ENCODE data around the gene KCNH1. TPM values are rescaled to one million over a fixed set of nuclear protein-coding genes. Genes with fewer than 3 reads are reported as not detected.

The KCNH1 gene
- total RNA-seq, 1 experiment from 2014 or later: not detected

DNA sequence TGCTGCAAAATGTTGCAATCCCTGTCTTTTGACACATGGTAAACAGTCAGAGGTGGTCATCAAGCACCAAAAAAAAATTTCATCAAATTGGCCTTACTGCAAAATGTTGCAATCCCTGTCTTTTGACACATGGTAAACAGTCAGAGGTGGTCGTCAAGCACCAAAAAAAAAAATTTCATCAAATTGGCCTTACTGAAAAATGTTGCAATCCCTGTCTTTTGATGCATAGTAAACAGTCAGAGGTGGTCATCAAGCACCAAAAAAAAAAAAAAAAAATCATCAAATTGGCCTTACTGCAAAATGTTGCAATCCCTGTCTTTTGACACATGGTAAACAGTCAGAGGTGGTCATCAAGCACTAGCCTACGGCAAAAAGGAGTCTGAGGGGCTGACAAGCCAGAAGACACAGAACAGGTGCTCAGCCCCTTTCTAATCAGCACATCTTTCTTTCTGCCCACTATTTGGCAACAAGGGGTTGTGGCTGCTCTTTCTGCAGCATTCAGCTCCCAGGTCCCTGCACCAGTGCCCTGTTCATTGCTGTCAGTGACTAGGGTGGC is 223.8 kb downstream of the KCNH1 start:
- Histone ChIP-seq H3K4me3 (ENCODE audit: low read depth, low read length, poor library complexity, severe bottlenecking) (no peak overlapping the region), H3K4me1 (ENCODE audit: insufficient read depth, low read length, poor library complexity, severe bottlenecking) (no peaks in the 10 kb centered on the region), H3K36me3 (ENCODE audit: insufficient read depth, low read length, poor library complexity, severe bottlenecking) (no peaks in the 10 kb centered on the region), H3K9me3 (ENCODE audit: low read depth, low read length, poor library complexity, severe bottlenecking) (no peaks in the 10 kb centered on the region), H3K27ac (ENCODE audit: low read depth, low read length, poor library complexity, severe bottlenecking) (no peak overlapping the region), H3K27me3 (replicated peaks; ENCODE audit: insufficient read depth, low read depth, low read length, poor library complexity) (peaks cover 85% of the 10 kb centered on the region)
- no TSS peak for BruUV-seq (replicated peaks)
- ChIA-PET CTCF (no interaction called here), POLR2A (ENCODE audit: low non-redundant PET) (no interaction called here)
- intact Hi-C loops (cut with micrococcal nuclease; ENCODE audit: unreplicated experiment): no loop called here
- no peak for DNase-seq (ENCODE audit: low spot score)
- TF ChIP-seq EZH2 (IDR thresholded peaks at IDR 0.05; ENCODE audit: borderline replicate concordance, low read depth, low read length, poor library complexity, severe bottlenecking): no peak
- TF ChIP-seq, protein P1, sequence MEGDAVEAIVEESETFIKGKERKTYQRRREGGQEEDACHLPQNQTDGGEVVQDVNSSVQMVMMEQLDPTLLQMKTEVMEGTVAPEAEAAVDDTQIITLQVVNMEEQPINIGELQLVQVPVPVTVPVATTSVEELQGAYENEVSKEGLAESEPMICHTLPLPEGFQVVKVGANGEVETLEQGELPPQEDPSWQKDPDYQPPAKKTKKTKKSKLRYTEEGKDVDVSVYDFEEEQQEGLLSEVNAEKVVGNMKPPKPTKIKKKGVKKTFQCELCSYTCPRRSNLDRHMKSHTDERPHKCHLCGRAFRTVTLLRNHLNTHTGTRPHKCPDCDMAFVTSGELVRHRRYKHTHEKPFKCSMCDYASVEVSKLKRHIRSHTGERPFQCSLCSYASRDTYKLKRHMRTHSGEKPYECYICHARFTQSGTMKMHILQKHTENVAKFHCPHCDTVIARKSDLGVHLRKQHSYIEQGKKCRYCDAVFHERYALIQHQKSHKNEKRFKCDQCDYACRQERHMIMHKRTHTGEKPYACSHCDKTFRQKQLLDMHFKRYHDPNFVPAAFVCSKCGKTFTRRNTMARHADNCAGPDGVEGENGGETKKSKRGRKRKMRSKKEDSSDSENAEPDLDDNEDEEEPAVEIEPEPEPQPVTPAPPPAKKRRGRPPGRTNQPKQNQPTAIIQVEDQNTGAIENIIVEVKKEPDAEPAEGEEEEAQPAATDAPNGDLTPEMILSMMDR (conservative IDR thresholded peaks at IDR 0.05; ENCODE audit: low read depth, low read length): no peak

DNA sequence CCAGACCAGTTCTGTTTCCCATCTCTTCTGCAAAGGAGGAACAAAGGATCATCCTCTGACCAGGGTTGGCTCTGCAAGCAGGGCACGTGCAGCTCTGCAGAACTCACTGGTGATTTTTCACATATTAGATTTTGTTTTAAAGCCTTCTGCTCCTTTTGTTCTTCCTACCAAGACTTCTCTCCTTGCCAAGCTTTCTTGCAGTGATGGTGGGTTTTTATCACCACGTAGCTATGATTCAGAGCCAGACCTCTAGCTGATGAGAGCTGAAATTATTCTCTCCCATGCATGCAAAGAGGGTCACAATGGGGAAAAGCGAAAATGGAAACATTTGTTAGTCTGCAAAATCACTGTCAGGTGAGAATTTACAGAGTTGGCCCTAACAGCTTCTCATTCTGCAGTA is 225.2 kb downstream of the KCNH1 start:
- Histone ChIP-seq H3K36me3 (ENCODE audit: insufficient read depth, low read length, poor library complexity, severe bottlenecking) (no peaks in the 10 kb centered on the region), H3K27ac (ENCODE audit: low read depth, low read length, poor library complexity, severe bottlenecking) (no peak overlapping the region), H3K4me3 (ENCODE audit: low read depth, low read length, poor library complexity, severe bottlenecking) (no peak overlapping the region), H3K27me3 (replicated peaks; ENCODE audit: insufficient read depth, low read depth, low read length, poor library complexity) (peaks cover 83% of the 10 kb centered on the region), H3K9me3 (ENCODE audit: low read depth, low read length, poor library complexity, severe bottlenecking) (no peaks in the 10 kb centered on the region), H3K4me1 (ENCODE audit: insufficient read depth, low read length, poor library complexity, severe bottlenecking) (no peaks in the 10 kb centered on the region)
- no peak for DNase-seq (ENCODE audit: low spot score)
- no TSS peak for BruUV-seq (replicated peaks)
- intact Hi-C loops (cut with micrococcal nuclease; ENCODE audit: unreplicated experiment): no loop called here
- CTCF ChIA-PET: no interaction called here
- TF ChIP-seq EZH2 (IDR thresholded peaks at IDR 0.05; ENCODE audit: borderline replicate concordance, low read depth, low read length, poor library complexity, severe bottlenecking): no peak
- TF ChIP-seq, protein P1 (conservative IDR thresholded peaks at IDR 0.05; ENCODE audit: low read depth, low read length): no peak
- POLR2A ChIA-PET (ENCODE audit: low non-redundant PET): no interaction called here

DNA sequence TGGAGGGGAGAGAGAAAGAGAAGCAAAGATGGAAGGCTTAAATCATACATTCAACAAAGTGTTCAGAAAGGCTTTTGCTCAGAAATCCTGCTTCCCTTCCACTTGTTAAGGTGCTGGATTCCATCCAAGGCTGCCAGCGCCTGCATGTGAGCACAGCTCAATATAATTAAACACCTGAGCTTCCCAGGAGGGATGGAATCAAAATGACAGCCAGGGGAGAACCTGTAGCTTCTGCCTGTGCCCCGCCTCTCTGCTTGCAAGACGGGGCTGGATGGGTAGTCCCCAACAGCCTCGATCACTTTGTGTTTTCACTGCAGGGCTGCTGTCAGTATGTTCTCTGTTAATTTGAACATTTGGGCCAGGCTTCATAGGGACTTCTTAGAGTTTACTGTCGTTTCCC is 225.7 kb downstream of the KCNH1 start:
- BruUV-seq (replicated peaks): no TSS peak
- Histone ChIP-seq H3K27me3 (replicated peaks; ENCODE audit: insufficient read depth, low read depth, low read length, poor library complexity) (peaks cover 84% of the 10 kb centered on the region), H3K27ac (ENCODE audit: low read depth, low read length, poor library complexity, severe bottlenecking) (no peak overlapping the region), H3K4me3 (ENCODE audit: low read depth, low read length, poor library complexity, severe bottlenecking) (no peak overlapping the region), H3K9me3 (ENCODE audit: low read depth, low read length, poor library complexity, severe bottlenecking) (no peaks in the 10 kb centered on the region), H3K36me3 (ENCODE audit: insufficient read depth, low read length, poor library complexity, severe bottlenecking) (no peaks in the 10 kb centered on the region), H3K4me1 (ENCODE audit: insufficient read depth, low read length, poor library complexity, severe bottlenecking) (no peaks in the 10 kb centered on the region)
- POLR2A ChIA-PET (ENCODE audit: low non-redundant PET): no interaction called here
- intact Hi-C loops (cut with micrococcal nuclease; ENCODE audit: unreplicated experiment): no loop called here
- no peak for DNase-seq (ENCODE audit: low spot score)
- CTCF ChIA-PET: no interaction called here
- TF ChIP-seq, protein P1 (conservative IDR thresholded peaks at IDR 0.05; ENCODE audit: low read depth, low read length): no peak
- no peak for TF ChIP-seq EZH2 (IDR thresholded peaks at IDR 0.05; ENCODE audit: borderline replicate concordance, low read depth, low read length, poor library complexity, severe bottlenecking)

All from A673 (cell line).